GM12878 (cell line): ENCODE results near the gene DLG2. TPM values are rescaled to one million over a fixed set of nuclear protein-coding genes. Genes with fewer than 3 reads are reported as not detected.

Experiments used
- ATAC-seq: fragments of 200-7000 bp; cut with Tn5 transposase; 3 replicates; pipeline ENCODE4 v1.9.1; 2020; ENCODE audit warnings: mild to moderate bottlenecking, moderate library complexity
- BruUV-seq: library from RNA; stranded (reverse); fragments of 400-500 nt; replicated peaks from 2 replicates; lab custom pipeline; 2021; lab: Mats Ljungman, UMichigan
- CTCF ChIA-PET: fragments of 300-600 bp; sonication (Branson Sonifier 250); formaldehyde crosslinking; extraction: SDS; loops from one replicate; lab custom pipeline; 2021; ENCODE audit warnings: inconsistent platforms; lab: Yijun Ruan, JAX
- POLR2A ChIA-PET: fragments of 350-600 bp; formaldehyde crosslinking; extraction: SDS; loops from one replicate; lab custom pipeline; 2021; ENCODE audit warnings: inconsistent platforms; lab: Charles Lee
- RAD21 ChIA-PET: fragments of 300-600 bp; sonication (Branson Sonifier 250); formaldehyde crosslinking; loops from one replicate; lab custom pipeline; 2023; ENCODE audit warnings: antibody characterized with exemption; ENCODE audit not compliant: unreplicated experiment; lab: Charles Lee
- SMC1A ChIA-PET: fragments of 300-600 bp; sonication (Branson Sonifier 250); formaldehyde crosslinking; loops from one replicate; lab custom pipeline; 2023; ENCODE audit not compliant: unreplicated experiment, uncharacterized antibody; lab: Charles Lee
- DNase-seq: peaks from one replicate; pipeline ENCODE4 v3.0.0-alpha.2; 2011; ENCODE audit warnings: low read depth, low spot score
- FAIRE-seq: peaks from 3 replicates; lab custom pipeline; 2011; peaks lifted over from hg19 to GRCh38; lab: Jason Lieb, UNC
- H2AFZ ChIP-seq: 2 replicates; pipeline ENCODE4 v1.6.0; 2011; ENCODE audit warnings: low read depth, low read length, control low read depth; ENCODE audit not compliant: control insufficient read depth
- H3K27ac ChIP-seq: 2 replicates; pipeline ENCODE4 v1.5.1; 2011; ENCODE audit warnings: control low read depth; ENCODE audit not compliant: control insufficient read depth, insufficient read depth
- H3K27me3 ChIP-seq, 2 experiments: replicated peaks in 1 of 2; 2 replicates each; pipeline versions ENCODE4 v1.6.0 to v1.6.1; 2011; ENCODE audit warnings: low read length in 1 of 2; ENCODE audit not compliant: control insufficient read depth in 2 of 2, insufficient read depth in 2 of 2
- H3K36me3 ChIP-seq, 2 experiments: 2 replicates each; pipeline ENCODE4 v1.5.1; 2011; ENCODE audit warnings: low read length in 1 of 2; ENCODE audit not compliant: control insufficient read depth in 2 of 2, insufficient read depth in 2 of 2
- H3K4me1 ChIP-seq: 2 replicates; pipeline ENCODE4 v1.6.1; 2011; ENCODE audit warnings: mild to moderate bottlenecking, low read length, moderate library complexity, mixed read lengths; ENCODE audit not compliant: control insufficient read depth, insufficient read depth
- H3K4me2 ChIP-seq: 2 replicates; pipeline ENCODE4 v1.6.0; 2011; ENCODE audit warnings: control low read depth; ENCODE audit not compliant: control insufficient read depth, insufficient read depth
- H3K4me3 ChIP-seq: fragments of 200-600 bp; sonication (generic); 2 replicates; pipeline ENCODE4 v1.5.1; 2016
- H3K79me2 ChIP-seq: 2 replicates; pipeline ENCODE4 v1.6.0; 2011; ENCODE audit warnings: low read length; ENCODE audit not compliant: control insufficient read depth, insufficient read depth
- H3K9ac ChIP-seq: 2 replicates; pipeline ENCODE4 v1.8.0; 2011; ENCODE audit warnings: low read length, control low read depth, mixed read lengths; ENCODE audit not compliant: control insufficient read depth, insufficient read depth
- H3K9me3 ChIP-seq: replicated peaks from 3 replicates; pipeline ENCODE4 v1.5.1; 2011; ENCODE audit warnings: mild to moderate bottlenecking, low read length; ENCODE audit not compliant: control insufficient read depth, insufficient read depth
- H4K20me1 ChIP-seq: 2 replicates; pipeline ENCODE4 v1.6.0; 2011; ENCODE audit not compliant: control insufficient read depth, insufficient read depth
- CBFB ChIP-seq: IDR thresholded peaks from 2 replicates; pipeline ENCODE4 v1.6.1; 2016; ENCODE audit warnings: antibody characterized with exemption, low read depth
- CEBPB ChIP-seq, 2 experiments: fragments of 150-350 bp in 1 of 2; IDR thresholded peaks; 2 replicates each; pipeline ENCODE4 v1.6.1; 2012 to 2014; ENCODE audit warnings: low read depth in 2 of 2, low read length in 2 of 2, borderline replicate concordance in 1 of 2, inconsistent platforms in 1 of 2
- ETV6 ChIP-seq, 2 experiments: fragments of 450-650 bp in 1 of 2; IDR thresholded peaks in 1 of 2; conservative IDR thresholded peaks in 1 of 2; 2 replicates each; pipeline ENCODE4 v1.6.1; 2014; ENCODE audit warnings: antibody characterized with exemption in 1 of 2, borderline replicate concordance in 1 of 2, low read depth in 1 of 2, mild to moderate bottlenecking in 1 of 2, moderate library complexity in 1 of 2
- MXI1 ChIP-seq: fragments of 150-350 bp; IDR thresholded peaks from 2 replicates; pipeline ENCODE4 v1.6.1; 2011; ENCODE audit warnings: low read depth, mild to moderate bottlenecking, inconsistent platforms, low read length, improper control_type of control experiment
- TCF7 ChIP-seq: IDR thresholded peaks from 2 replicates; pipeline ENCODE4 v1.6.1; 2014; ENCODE audit warnings: antibody characterized with exemption, borderline replicate concordance
- WGBS: methylation state at CpG from one replicate; pipeline ENCODE4 v1.1.6; 2016; ENCODE audit warnings: low lambda C conversion rate; ENCODE audit not compliant: insufficient replicate concordance, insufficient coverage; ENCODE audit errors: missing lambda C conversion rate; 5-methylcytosine and 5-hydroxymethylcytosine counted together
- in situ Hi-C: fragments of 300-500 bp; cut with MboI; formaldehyde crosslinking; loops from 9 replicates; pipeline ENCODE4 v1.14.3; 2018; ENCODE audit warnings: mixed read lengths
- intact Hi-C: fragments of 100-400 bp; cut with micrococcal nuclease; formaldehyde crosslinking; loops from one replicate; pipeline ENCODE4 v1.14.2; 2022; ENCODE audit not compliant: unreplicated experiment
- polyA plus RNA-seq, 11 experiments: library from polyadenylated mRNA; depleted of rRNA in 4 of 11; unstranded in 6 of 11; stranded (reverse) in 5 of 11; fragments of >200 nt; fragmentation: Nextera tagmentation in 4 of 11; fragmentation: Illumina TruSeq in 1 of 11; extraction: Ambion mirVana in 4 of 11; extraction: Trizol in 1 of 11; gene quantifications; 1 replicate in 1 of 11; 2 replicates in 10 of 11; pipeline versions ENCODE4 v1.2.1 to v1.2.3, GENCODE V29; 2011 to 2016; ENCODE audit warnings: inconsistent platforms in 2 of 11, missing spikeins in 2 of 11, low read depth in 1 of 11
- total RNA-seq, 4 experiments: library from RNA; depleted of rRNA in 3 of 4; stranded (reverse); fragments of >200 nt in 3 of 4; fragmentation: Illumina TruSeq in 1 of 4; extraction: Trizol in 1 of 4; gene quantifications; 2 replicates each; pipeline versions ENCODE4 v1.2.1 to v1.2.3, GENCODE V29; 2013 to 2021
- TF ChIP-seq, protein P1 (sequence below): fragments of 450-650 bp; IDR thresholded peaks from 2 replicates; pipeline ENCODE4 v1.6.1; 2016; ENCODE audit warnings: mild to moderate bottlenecking, moderate library complexity, borderline replicate concordance

The DLG2 gene
- total and polyA plus RNA-seq, 10 of the 15 experiments (the other 5 are each of a cell fraction or from before 2014, with no cell fraction given): 0.09 to 0.98 (median 0.35) TPM

- TF ChIP-seq, protein P1, sequence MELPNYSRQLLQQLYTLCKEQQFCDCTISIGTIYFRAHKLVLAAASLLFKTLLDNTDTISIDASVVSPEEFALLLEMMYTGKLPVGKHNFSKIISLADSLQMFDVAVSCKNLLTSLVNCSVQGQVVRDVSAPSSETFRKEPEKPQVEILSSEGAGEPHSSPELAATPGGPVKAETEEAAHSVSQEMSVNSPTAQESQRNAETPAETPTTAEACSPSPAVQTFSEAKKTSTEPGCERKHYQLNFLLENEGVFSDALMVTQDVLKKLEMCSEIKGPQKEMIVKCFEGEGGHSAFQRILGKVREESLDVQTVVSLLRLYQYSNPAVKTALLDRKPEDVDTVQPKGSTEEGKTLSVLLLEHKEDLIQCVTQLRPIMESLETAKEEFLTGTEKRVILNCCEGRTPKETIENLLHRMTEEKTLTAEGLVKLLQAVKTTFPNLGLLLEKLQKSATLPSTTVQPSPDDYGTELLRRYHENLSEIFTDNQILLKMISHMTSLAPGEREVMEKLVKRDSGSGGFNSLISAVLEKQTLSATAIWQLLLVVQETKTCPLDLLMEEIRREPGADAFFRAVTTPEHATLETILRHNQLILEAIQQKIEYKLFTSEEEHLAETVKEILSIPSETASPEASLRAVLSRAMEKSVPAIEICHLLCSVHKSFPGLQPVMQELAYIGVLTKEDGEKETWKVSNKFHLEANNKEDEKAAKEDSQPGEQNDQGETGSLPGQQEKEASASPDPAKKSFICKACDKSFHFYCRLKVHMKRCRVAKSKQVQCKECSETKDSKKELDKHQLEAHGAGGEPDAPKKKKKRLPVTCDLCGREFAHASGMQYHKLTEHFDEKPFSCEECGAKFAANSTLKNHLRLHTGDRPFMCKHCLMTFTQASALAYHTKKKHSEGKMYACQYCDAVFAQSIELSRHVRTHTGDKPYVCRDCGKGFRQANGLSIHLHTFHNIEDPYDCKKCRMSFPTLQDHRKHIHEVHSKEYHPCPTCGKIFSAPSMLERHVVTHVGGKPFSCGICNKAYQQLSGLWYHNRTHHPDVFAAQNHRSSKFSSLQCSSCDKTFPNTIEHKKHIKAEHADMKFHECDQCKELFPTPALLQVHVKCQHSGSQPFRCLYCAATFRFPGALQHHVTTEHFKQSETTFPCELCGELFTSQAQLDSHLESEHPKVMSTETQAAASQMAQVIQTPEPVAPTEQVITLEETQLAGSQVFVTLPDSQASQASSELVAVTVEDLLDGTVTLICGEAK: no peak
- TF ChIP-seq ETV6 (conservative IDR thresholded peaks at IDR 0.05 in 1 of 2, IDR thresholded peaks at IDR 0.05 in 1 of 2; ENCODE audit: borderline replicate concordance in 1 of 2, low read depth in 1 of 2) (no peak), CEBPB (IDR thresholded peaks at IDR 0.05; ENCODE audit: borderline replicate concordance in 1 of 2, low read depth in 2 of 2, low read length in 2 of 2) (no peak)
Measured at GRCh38 chr11:84854498-84854880, 772.7 kb downstream of the DLG2 start (continued).

- no peaks in the 10 kb centered on the region for H3K36me3 ChIP-seq
- ChIA-PET SMC1A (no interaction called here), RAD21 (no interaction called here), CTCF (no interaction called here), POLR2A (no interaction called here)
- intact Hi-C loops (no loop called here), in situ Hi-C loops (no loop called here)
- H3K79me2 ChIP-seq: no peaks in the 10 kb centered on the region
- FAIRE-seq: no peak
- no peaks in the 10 kb centered on the region for H4K20me1 ChIP-seq
- H3K27me3 ChIP-seq: no peaks in the 10 kb centered on the region
- no peak for TF ChIP-seq MXI1
- TF ChIP-seq TCF7: no peak
- TF ChIP-seq CBFB: no peak
- H2AFZ ChIP-seq: no peak overlapping the region
- 0% methylated on average over 1 of the region's 1 CpG for WGBS
- no peaks in the 10 kb centered on the region for H3K9me3 ChIP-seq
- no peak overlapping the region for H3K9ac ChIP-seq
- ATAC-seq: no peak
- no peak for DNase-seq
- BruUV-seq: no TSS peak
- H3K4me2 ChIP-seq: no peak overlapping the region
- H3K27ac ChIP-seq: no peak overlapping the region
- no peaks in the 10 kb centered on the region for H3K4me1 ChIP-seq
- no peak overlapping the region for H3K4me3 ChIP-seq
Measured at GRCh38 chr11:84853841-84854497, 773.2 kb downstream of the DLG2 start.
